ENCODE measurements around the gene DGLUCY.

DNA sequence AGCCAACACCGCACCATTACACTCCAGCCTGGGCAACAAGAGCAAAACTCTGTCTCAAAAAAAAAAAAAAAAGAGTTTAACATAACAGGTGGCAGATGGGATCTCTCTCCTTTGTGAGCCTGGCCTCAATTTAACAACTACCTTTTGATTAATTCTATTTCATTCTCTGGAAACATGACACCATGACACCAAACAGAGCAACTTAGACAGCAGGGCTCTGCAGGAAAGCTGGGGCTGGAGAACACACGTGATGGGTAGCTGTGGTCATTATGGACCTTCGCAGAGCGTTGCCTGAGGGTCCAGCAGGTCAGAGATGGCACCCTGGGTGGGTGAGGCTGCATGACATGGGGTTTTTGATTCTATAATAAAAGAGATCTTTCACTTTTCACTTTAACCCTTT lies 1.7 kb upstream of the DGLUCY start:
- TF ChIP-seq, protein P1, sequence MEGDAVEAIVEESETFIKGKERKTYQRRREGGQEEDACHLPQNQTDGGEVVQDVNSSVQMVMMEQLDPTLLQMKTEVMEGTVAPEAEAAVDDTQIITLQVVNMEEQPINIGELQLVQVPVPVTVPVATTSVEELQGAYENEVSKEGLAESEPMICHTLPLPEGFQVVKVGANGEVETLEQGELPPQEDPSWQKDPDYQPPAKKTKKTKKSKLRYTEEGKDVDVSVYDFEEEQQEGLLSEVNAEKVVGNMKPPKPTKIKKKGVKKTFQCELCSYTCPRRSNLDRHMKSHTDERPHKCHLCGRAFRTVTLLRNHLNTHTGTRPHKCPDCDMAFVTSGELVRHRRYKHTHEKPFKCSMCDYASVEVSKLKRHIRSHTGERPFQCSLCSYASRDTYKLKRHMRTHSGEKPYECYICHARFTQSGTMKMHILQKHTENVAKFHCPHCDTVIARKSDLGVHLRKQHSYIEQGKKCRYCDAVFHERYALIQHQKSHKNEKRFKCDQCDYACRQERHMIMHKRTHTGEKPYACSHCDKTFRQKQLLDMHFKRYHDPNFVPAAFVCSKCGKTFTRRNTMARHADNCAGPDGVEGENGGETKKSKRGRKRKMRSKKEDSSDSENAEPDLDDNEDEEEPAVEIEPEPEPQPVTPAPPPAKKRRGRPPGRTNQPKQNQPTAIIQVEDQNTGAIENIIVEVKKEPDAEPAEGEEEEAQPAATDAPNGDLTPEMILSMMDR (IDR thresholded peaks at IDR 0.05; ENCODE audit: poor library complexity), result no peak
- TF ChIP-seq EZH2phosphoT487 (IDR thresholded peaks at IDR 0.05; ENCODE audit: low read depth, severe bottlenecking, unreplicated experiment), result no peak
